HFFc6 (cell line): ENCODE measurements around the gene IL10RB. TPM values are rescaled to one million over a fixed set of nuclear protein-coding genes. Genes with fewer than 3 reads are reported as not detected.

Experiments
- DNase-seq: peaks from one replicate; pipeline ENCODE4 v3.0.0-alpha.2; 2018
- H3K27ac Mint-ChIP-seq: 2 replicates; pipeline ENCODE4 v1.8.0; 2020; ENCODE audit warnings: mild to moderate bottlenecking, mixed read lengths
- H3K27me3 Mint-ChIP-seq: 2 replicates; pipeline ENCODE4 v1.8.0; 2021; ENCODE audit warnings: mild to moderate bottlenecking, moderate library complexity, mixed read lengths; ENCODE audit not compliant: insufficient read depth
- H3K36me3 Mint-ChIP-seq: 2 replicates; pipeline ENCODE4 v1.8.0; 2021; ENCODE audit warnings: low read depth, mixed read lengths
- H3K4me1 Mint-ChIP-seq: 2 replicates; pipeline ENCODE4 v1.8.0; 2020; ENCODE audit warnings: low read depth, mixed read lengths
- H3K4me3 Mint-ChIP-seq: 2 replicates; pipeline ENCODE4 v1.8.0; 2020; ENCODE audit warnings: mild to moderate bottlenecking, moderate library complexity, mixed read lengths
- H3K9me3 Mint-ChIP-seq: 2 replicates; pipeline ENCODE4 v1.8.0; 2020; ENCODE audit warnings: mild to moderate bottlenecking, mixed read lengths
- total RNA-seq, 6 experiments: library from RNA; stranded (reverse); fragmentation: NEBNext Ultra II Directional; extraction: Animal tissue kit (Norgen Biotek cat#: 25700); gene quantifications; 2 replicates in 1 of 6; 3 replicates in 5 of 6; pipeline ENCODE4 v1.2.3, GENCODE V29; 2021
- TF ChIP-seq, protein P1 (sequence below): fragments of 200-600 bp; sonication (generic); IDR thresholded peaks from 2 replicates; pipeline ENCODE4 v1.5.0; 2021; ENCODE audit warnings: antibody characterized with exemption, mild to moderate bottlenecking

IL10RB gene
- total RNA-seq, 6 experiments from 2014 or later: 25.5 to 35.3 (median 29.5) TPM

DNA sequence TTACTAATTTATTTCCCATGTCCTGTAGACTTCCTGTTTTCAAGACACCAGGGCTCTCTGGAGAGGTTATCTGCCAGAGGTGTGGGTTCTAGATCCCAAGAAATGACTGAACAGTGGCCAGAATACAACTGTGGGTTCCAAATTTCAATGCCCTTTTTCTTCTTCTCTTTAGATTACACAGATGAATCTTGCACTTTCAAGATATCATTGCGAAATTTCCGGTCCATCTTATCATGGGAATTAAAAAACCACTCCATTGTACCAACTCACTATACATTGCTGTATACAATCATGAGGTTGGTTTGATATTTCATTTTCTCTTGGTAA, 21.4 kb upstream of the IL10RB start:
- DNase-seq: no peak
- Mint-ChIP-seq H3K4me1 (no peaks in the 10 kb centered on the region), H3K27ac (no peak overlapping the region), H3K9me3 (no peaks in the 10 kb centered on the region), H3K4me3 (no peak overlapping the region), H3K36me3 (peaks cover 28% of the 10 kb centered on the region), H3K27me3 (no peaks in the 10 kb centered on the region)
- TF ChIP-seq, protein P1, sequence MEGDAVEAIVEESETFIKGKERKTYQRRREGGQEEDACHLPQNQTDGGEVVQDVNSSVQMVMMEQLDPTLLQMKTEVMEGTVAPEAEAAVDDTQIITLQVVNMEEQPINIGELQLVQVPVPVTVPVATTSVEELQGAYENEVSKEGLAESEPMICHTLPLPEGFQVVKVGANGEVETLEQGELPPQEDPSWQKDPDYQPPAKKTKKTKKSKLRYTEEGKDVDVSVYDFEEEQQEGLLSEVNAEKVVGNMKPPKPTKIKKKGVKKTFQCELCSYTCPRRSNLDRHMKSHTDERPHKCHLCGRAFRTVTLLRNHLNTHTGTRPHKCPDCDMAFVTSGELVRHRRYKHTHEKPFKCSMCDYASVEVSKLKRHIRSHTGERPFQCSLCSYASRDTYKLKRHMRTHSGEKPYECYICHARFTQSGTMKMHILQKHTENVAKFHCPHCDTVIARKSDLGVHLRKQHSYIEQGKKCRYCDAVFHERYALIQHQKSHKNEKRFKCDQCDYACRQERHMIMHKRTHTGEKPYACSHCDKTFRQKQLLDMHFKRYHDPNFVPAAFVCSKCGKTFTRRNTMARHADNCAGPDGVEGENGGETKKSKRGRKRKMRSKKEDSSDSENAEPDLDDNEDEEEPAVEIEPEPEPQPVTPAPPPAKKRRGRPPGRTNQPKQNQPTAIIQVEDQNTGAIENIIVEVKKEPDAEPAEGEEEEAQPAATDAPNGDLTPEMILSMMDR: no peak

DNA sequence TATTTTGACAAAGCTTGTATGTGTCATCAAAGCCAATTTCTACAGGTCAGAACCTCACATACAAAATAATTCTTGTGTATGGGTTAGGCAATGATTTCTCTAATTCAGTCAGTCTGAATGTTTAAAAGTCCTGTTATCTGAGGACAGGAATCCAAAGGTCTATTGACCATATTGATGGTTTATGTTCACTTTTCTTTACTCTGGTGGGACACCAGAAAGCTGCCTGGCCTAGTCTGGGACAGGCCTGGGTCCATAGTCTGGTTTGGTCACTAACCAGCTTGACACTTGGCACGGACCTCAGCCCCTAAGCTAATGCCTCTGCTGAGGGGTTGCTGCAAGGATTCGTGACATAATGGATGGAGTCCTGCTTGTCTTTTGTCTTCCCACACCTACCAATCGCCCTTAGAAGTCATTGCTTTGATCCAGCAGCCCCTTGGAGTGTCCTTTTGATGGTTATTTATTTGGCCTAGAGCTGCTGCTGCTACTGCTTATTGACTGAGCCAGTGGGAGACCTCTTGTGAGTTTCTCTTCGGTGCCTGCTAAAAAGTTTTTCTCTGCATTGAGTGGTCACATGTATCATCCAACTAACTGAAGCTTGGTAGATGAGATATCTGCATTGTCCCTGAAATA, 20.8 kb upstream of the IL10RB start:
- H3K27ac Mint-ChIP-seq: no peak overlapping the region
- no peaks in the 10 kb centered on the region for H3K27me3 Mint-ChIP-seq
- peaks cover 28% of the 10 kb centered on the region for H3K36me3 Mint-ChIP-seq
- H3K9me3 Mint-ChIP-seq: no peaks in the 10 kb centered on the region
- H3K4me3 Mint-ChIP-seq: no peak overlapping the region
- TF ChIP-seq, protein P1: no peak
- no peaks in the 10 kb centered on the region for H3K4me1 Mint-ChIP-seq
- no peak for DNase-seq

DNA sequence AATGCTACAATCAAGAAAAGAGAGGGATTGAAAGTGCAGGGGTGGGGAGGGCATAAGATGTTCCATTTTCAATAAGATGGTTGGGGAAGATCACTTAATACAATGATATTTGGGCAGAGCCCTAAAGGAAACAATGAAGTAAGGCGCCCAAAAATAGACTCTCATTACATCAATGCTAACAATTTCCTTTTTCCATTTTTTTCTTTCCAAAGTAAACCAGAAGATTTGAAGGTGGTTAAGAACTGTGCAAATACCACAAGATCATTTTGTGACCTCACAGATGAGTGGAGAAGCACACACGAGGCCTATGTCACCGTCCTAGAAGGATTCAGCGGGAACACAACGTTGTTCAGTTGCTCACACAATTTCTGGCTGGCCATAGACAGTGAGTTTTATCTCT, 19.7 kb upstream of the IL10RB start:
- DNase-seq: no peak
- no peak overlapping the region for H3K4me3 Mint-ChIP-seq
- no peaks in the 10 kb centered on the region for H3K27me3 Mint-ChIP-seq
- no peak overlapping the region for H3K27ac Mint-ChIP-seq
- no peaks in the 10 kb centered on the region for H3K4me1 Mint-ChIP-seq
- peaks cover 34% of the 10 kb centered on the region for H3K36me3 Mint-ChIP-seq
- TF ChIP-seq, protein P1: no peak
- no peaks in the 10 kb centered on the region for H3K9me3 Mint-ChIP-seq

DNA sequence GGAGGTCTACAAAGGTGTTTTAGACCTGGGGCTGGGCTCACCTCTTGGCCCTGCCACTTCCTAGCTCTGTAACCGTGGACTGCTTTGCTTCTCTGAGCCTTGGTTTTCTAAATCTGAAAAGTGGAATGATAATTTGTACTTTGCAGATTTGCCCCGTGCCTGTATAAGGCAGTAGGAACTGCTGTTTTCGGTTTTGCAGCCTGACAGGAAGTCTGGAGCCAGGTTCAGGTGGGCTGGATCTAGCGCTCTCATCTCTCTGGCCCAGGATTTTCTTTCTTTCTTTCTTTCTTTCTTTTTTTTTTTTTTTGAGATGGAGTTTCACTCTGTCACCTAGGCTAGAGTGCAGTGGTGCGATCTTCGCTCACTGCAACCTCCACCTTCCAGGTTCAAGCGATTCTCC, 19.2 kb upstream of the IL10RB start:
- H3K9me3 Mint-ChIP-seq: no peaks in the 10 kb centered on the region
- no peak for DNase-seq
- TF ChIP-seq, protein P1: no peak
- no peaks in the 10 kb centered on the region for H3K4me1 Mint-ChIP-seq
- peaks cover 34% of the 10 kb centered on the region for H3K36me3 Mint-ChIP-seq
- no peak overlapping the region for H3K27ac Mint-ChIP-seq
- no peak overlapping the region for H3K4me3 Mint-ChIP-seq
- no peaks in the 10 kb centered on the region for H3K27me3 Mint-ChIP-seq

DNA sequence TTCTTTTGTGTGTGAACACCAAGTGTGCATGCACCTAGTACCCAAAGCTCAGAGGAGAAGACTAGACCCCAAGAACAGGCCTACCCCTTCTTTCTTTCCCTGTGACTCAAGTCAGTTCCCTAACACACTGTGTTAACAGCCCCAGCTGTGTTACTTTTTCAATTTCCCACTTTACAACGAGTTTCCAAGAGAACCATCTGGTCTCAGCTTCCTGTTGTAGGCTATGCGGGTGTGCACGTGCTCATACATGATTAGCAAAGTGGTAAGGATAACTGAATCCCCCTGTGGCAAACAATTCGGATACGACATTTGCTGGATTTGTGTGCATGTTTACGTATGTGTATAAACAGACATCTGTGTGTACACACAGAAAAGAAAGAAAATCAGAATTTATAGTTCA, 18.6 kb upstream of the IL10RB start:
- Mint-ChIP-seq H3K27me3 (no peaks in the 10 kb centered on the region), H3K36me3 (peaks cover 34% of the 10 kb centered on the region), H3K4me1 (no peaks in the 10 kb centered on the region), H3K4me3 (no peak overlapping the region), H3K27ac (no peak overlapping the region), H3K9me3 (no peaks in the 10 kb centered on the region)
- DNase-seq: no peak
- TF ChIP-seq, protein P1: no peak
